HepG2 (cell line): ENCODE measurements around the gene KAZALD1. TPM values are rescaled to one million over a fixed set of nuclear protein-coding genes. Genes with fewer than 3 reads are reported as not detected.

Source experiments
- ADNP ChIP-seq: sonication (generic); formaldehyde crosslinking; IDR thresholded peaks from 2 replicates; pipeline ENCODE4 v1.4.0; 2020; ENCODE audit warnings: missing genetic modification reagents
- CTCF ChIP-seq: sonication (generic); formaldehyde crosslinking; IDR thresholded peaks from 2 replicates; pipeline ENCODE4 v1.5.0; 2020; ENCODE audit warnings: mild to moderate bottlenecking, missing genetic modification reagents, moderate library complexity
- GTF2F1 ChIP-seq: fragments of 150-350 bp; IDR thresholded peaks from 2 replicates; pipeline ENCODE4 v1.6.1; 2014; ENCODE audit warnings: low read length
- HMG20B ChIP-seq: conservative IDR thresholded peaks from 2 replicates; pipeline ENCODE4 v1.6.1; 2016; ENCODE audit warnings: missing genetic modification reagents, missing compliant biosample characterization
- HNF4G ChIP-seq, 2 experiments: sonication (generic) in 1 of 2; formaldehyde crosslinking in 1 of 2; IDR thresholded peaks; 2 replicates each; pipeline versions ENCODE4 v1.4.0 to v1.6.1; 2011 to 2020; ENCODE audit warnings: borderline replicate concordance in 2 of 2, low read depth in 2 of 2, mild to moderate bottlenecking in 2 of 2, low read length in 1 of 2, missing genetic modification reagents in 1 of 2, moderate library complexity in 1 of 2
- JUNB ChIP-seq: sonication (generic); formaldehyde crosslinking; IDR thresholded peaks from 2 replicates; pipeline ENCODE4 v1.8.0; 2022; ENCODE audit warnings: missing genetic modification reagents, mild to moderate bottlenecking, borderline replicate concordance
- NR2F6 ChIP-seq, 2 experiments: IDR thresholded peaks; 2 replicates each; pipeline ENCODE4 v1.6.1; 2016; ENCODE audit warnings: antibody characterized with exemption in 1 of 2, mild to moderate bottlenecking in 1 of 2
- PRDM4 ChIP-seq: sonication (generic); formaldehyde crosslinking; IDR thresholded peaks from 2 replicates; pipeline ENCODE4 v1.9.0; 2021; ENCODE audit warnings: missing genetic modification reagents, borderline replicate concordance
- RAD21 ChIP-seq: fragments of 450-650 bp; formaldehyde crosslinking; IDR thresholded peaks from 2 replicates; pipeline ENCODE4 v1.5.0; 2020; ENCODE audit warnings: mild to moderate bottlenecking
- REPIN1 ChIP-seq: sonication (generic); formaldehyde crosslinking; IDR thresholded peaks from 2 replicates; pipeline ENCODE4 v1.8.0; 2022; ENCODE audit warnings: missing genetic modification reagents, low read depth, mild to moderate bottlenecking, borderline replicate concordance
- RFXANK ChIP-seq: IDR thresholded peaks from 2 replicates; pipeline ENCODE4 v1.6.1; 2016
- SP5 ChIP-seq: IDR thresholded peaks from 2 replicates; pipeline ENCODE4 v1.6.1; 2016; ENCODE audit warnings: low read depth, borderline replicate concordance
- SRF ChIP-seq: IDR thresholded peaks from 2 replicates; pipeline ENCODE4 v1.6.1; 2011; ENCODE audit warnings: mild to moderate bottlenecking, low read depth, low read length, moderate library complexity
- ZNF609 ChIP-seq: sonication (generic); formaldehyde crosslinking; IDR thresholded peaks from 2 replicates; pipeline ENCODE4 v1.4.0; 2020; ENCODE audit warnings: mild to moderate bottlenecking, missing genetic modification reagents, borderline replicate concordance
- ZNF746 ChIP-seq: sonication (generic); formaldehyde crosslinking; IDR thresholded peaks from 2 replicates; pipeline ENCODE4 v1.8.0; 2022; ENCODE audit warnings: mild to moderate bottlenecking, missing genetic modification reagents
- polyA plus RNA-seq, 8 experiments: library from polyadenylated mRNA; depleted of rRNA in 3 of 8; stranded (reverse) in 7 of 8; unstranded in 1 of 8; fragments of >200 nt; fragmentation: Illumina TruSeq in 4 of 8; extraction: Trizol in 4 of 8; gene quantifications; 2 replicates each; pipeline versions ENCODE4 v1.2.1 to v1.2.3, GENCODE V29; 2011 to 2016; ENCODE audit warnings: low read depth in 4 of 8, missing spikeins in 1 of 8, mixed read lengths in 1 of 8; ENCODE audit not compliant: insufficient read depth in 1 of 8
- total RNA-seq, 5 experiments: library from RNA; depleted of rRNA; stranded (reverse); fragments of >200 nt; fragmentation: Illumina TruSeq; extraction: Trizol; gene quantifications; 2 replicates each; pipeline ENCODE4 v1.2.3, GENCODE V29; 2016; ENCODE audit warnings: low read depth in 1 of 5

KAZALD1 gene
- total and polyA plus RNA-seq, 2 of the 13 experiments (the other 11 are each of a cell fraction or from before 2014, with no cell fraction given), result 16.7 to 27.7 TPM

DNA sequence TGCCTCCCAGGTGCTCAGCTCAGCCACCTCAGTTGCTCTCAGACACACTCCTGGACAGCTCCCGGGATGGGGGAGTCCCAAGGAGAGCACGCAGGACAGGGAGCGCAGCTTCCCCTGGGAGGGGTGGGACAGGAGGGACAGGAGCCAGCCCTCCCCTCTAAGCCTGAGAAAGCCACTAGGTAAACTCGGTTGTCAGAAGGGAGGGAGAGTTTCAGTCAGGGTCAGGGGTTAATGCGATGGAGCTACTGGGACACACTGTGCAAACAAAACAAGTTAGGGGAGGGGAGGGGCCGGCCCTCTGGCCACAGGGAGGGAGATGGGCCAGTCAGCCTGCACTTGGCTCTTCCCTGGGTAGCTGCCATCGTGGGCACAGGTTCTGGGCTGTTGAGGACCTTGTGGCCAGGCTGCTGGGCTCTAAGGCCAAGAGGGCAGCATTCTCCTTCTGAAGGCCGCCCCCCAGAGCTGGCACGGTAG lies 31.1 kb downstream of the KAZALD1 start (continued):
- TF ChIP-seq REPIN1, result no peak
- TF ChIP-seq JUNB (CRISPR knock-in tag), result no peak
- no peak for TF ChIP-seq SRF
- no peak for TF ChIP-seq GTF2F1
- TF ChIP-seq HNF4G (IDR thresholded peaks at IDR 0.05; ENCODE audit: borderline replicate concordance, low read depth, low read length), result no peak
- TF ChIP-seq HNF4G (CRISPR knock-in tag; IDR thresholded peaks at IDR 0.05; ENCODE audit: borderline replicate concordance, low read depth), result no peak
- TF ChIP-seq ZNF609 (CRISPR knock-in tag), result peak; percentile 72; the same call in 1 of the 2 replicates
- peak; percentile 40; the same call in 1 of the 2 replicates for TF ChIP-seq SP5
- 0 out of 2 replicates have a peak, but pooled peaks have one; percentile 13 for TF ChIP-seq CTCF (CRISPR knock-in tag)
- no peak for TF ChIP-seq ADNP (CRISPR knock-in tag)
- no peak for TF ChIP-seq RFXANK
- no peak for TF ChIP-seq PRDM4 (CRISPR knock-in tag)
- 0 out of 2 replicates have a peak, but pooled peaks have one; percentile 28 for TF ChIP-seq HMG20B (CRISPR knock-in tag)
- TF ChIP-seq ZNF746 (CRISPR knock-in tag), result peak; percentile 81; the same call in 1 of the 2 replicates
- no peak for TF ChIP-seq RAD21 (CRISPR knock-in tag)
- peak; percentile 91 for TF ChIP-seq NR2F6 (IDR thresholded peaks at IDR 0.05)
- peak; percentile 90 for TF ChIP-seq NR2F6 (CRISPR knock-in tag; IDR thresholded peaks at IDR 0.05)
